Activated B cell treated with CpG ODN at 0.5 μM for 24 hours (primary cell): ENCODE data around the gene FER. TPM values are rescaled to one million over a fixed set of nuclear protein-coding genes. Genes with fewer than 3 reads are reported as not detected.
"Not testable (repeated sequence)": the region's sequence is repeated elsewhere in the genome, so short reads cannot be mapped to it uniquely, and the experiment has no call there.

Source experiments
- ATAC-seq: fragments of 200-7000 bp; cut with Tn5 transposase; one replicate; pipeline ENCODE4 v1.10.0; 2021; ENCODE audit warnings: low read depth, mild to moderate bottlenecking, moderate library complexity
- CTCF ChIA-PET: fragments of 350-600 bp; sonication (Branson Sonifier 250); formaldehyde crosslinking; loops from one replicate; lab custom pipeline; 2021; ENCODE audit warnings: antibody characterized with exemption; lab: Charles Lee
- POLR2A ChIA-PET: fragments of 350-600 bp; sonication (Branson Sonifier 250); formaldehyde crosslinking; loops from one replicate; lab custom pipeline; 2021; ENCODE audit warnings: antibody characterized with exemption; lab: Charles Lee
- DNase-seq: peaks from one replicate; pipeline ENCODE4 v3.0.0; 2022
- H3K27ac Mint-ChIP-seq: one replicate; pipeline ENCODE4 v1.8.0; 2020; ENCODE audit warnings: mixed read lengths
- H3K27me3 Mint-ChIP-seq: one replicate; pipeline ENCODE4 v1.8.0; 2021; ENCODE audit warnings: mixed read lengths
- H3K36me3 Mint-ChIP-seq: one replicate; pipeline ENCODE4 v1.8.0; 2021; ENCODE audit warnings: low read depth, mixed read lengths
- H3K4me1 Mint-ChIP-seq: one replicate; pipeline ENCODE4 v1.8.0; 2021; ENCODE audit warnings: mixed read lengths
- H3K4me3 Mint-ChIP-seq: one replicate; pipeline ENCODE4 v1.8.0; 2020; ENCODE audit warnings: mild to moderate bottlenecking, mixed read lengths
- H3K9me3 Mint-ChIP-seq: one replicate; pipeline ENCODE4 v1.8.0; 2020; ENCODE audit warnings: mixed read lengths
- intact Hi-C: fragments of 100-400 bp; cut with micrococcal nuclease; formaldehyde crosslinking; loops from one replicate; pipeline ENCODE4 v1.15.1; 2024
- total RNA-seq: library from RNA; stranded (reverse); gene quantifications from 2 replicates; pipeline ENCODE4 v1.2.3, GENCODE V29; 2022
- TF ChIP-seq, protein P1 (sequence below): fragments of 200-600 bp; IDR thresholded peaks from one replicate; pipeline ENCODE4 v1.8.0; 2022; ENCODE audit warnings: antibody characterized with exemption, mild to moderate bottlenecking

Gene FER
- total RNA-seq, 1 donor from 2014 or later, result 17.3 TPM

DNA sequence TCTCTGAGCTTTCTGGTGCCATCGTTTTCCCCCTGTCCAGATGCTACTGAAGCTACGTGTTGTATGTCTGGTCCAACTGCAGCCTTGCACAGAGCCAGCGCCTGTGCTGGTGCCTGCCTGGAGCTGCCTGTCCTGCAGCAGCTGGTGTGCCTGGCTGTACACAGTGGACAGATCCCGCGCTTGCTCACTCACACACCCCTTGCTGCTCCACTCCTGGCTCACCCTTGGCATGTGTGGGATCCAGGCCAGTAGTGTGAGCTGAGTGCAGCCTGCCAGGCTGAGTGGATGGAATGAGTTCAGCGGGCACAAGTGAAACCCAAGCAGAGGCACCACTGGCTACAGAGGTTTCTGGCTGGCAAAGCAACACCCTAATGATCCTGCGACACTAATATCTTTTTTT is 40.4 kb downstream of the FER start:
- CTCF ChIA-PET, result no interaction called here
- no peak overlapping the region for H3K4me3 Mint-ChIP-seq

DNA sequence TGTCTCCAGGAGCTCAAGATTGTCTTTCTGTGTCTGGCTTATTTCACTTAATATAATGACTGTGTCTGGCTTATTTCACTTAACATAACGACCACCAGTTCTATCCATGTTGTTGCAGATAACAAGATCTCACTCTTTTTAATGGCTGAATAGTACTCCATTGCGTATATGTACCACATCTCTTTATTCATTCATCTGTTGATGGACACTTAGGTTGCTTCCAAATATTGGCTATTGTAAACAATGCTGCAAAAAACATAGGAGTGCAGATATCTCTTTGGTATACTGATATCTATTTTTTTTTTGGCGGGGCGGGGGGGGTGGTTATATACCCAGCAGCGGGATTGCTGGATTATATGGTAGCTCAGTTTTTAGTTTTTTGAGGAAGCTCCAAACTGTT is 45.5 kb downstream of the FER start:
- Mint-ChIP-seq H3K27me3 (no peaks in the 10 kb centered on the region), H3K4me3 (no peak overlapping the region), H3K4me1 (peaks cover 4% of the 10 kb centered on the region), H3K9me3 (peaks cover 5% of the 10 kb centered on the region), H3K27ac (no peak overlapping the region), H3K36me3 (peaks cover 13% of the 10 kb centered on the region)
- TF ChIP-seq, protein P1, sequence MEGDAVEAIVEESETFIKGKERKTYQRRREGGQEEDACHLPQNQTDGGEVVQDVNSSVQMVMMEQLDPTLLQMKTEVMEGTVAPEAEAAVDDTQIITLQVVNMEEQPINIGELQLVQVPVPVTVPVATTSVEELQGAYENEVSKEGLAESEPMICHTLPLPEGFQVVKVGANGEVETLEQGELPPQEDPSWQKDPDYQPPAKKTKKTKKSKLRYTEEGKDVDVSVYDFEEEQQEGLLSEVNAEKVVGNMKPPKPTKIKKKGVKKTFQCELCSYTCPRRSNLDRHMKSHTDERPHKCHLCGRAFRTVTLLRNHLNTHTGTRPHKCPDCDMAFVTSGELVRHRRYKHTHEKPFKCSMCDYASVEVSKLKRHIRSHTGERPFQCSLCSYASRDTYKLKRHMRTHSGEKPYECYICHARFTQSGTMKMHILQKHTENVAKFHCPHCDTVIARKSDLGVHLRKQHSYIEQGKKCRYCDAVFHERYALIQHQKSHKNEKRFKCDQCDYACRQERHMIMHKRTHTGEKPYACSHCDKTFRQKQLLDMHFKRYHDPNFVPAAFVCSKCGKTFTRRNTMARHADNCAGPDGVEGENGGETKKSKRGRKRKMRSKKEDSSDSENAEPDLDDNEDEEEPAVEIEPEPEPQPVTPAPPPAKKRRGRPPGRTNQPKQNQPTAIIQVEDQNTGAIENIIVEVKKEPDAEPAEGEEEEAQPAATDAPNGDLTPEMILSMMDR, result no peak
- DNase-seq (no peak), ATAC-seq (no peak)
- ChIA-PET CTCF (no interaction called here), POLR2A (interaction anchor here (0.7 kb wide), 1 partner anchor 1197 kb away, joined by 3 read pairs; no protein-coding TSS in a partner anchor)
- intact Hi-C loops, result no loop called here

More for the DNA sequence above, 40.4 kb downstream of the FER start:
- intact Hi-C loops, result no loop called here
- POLR2A ChIA-PET, result no interaction called here
- Mint-ChIP-seq H3K4me1 (no peaks in the 10 kb centered on the region), H3K9me3 (peaks cover 7% of the 10 kb centered on the region), H3K36me3 (peaks cover 34% of the 10 kb centered on the region), H3K27ac (no peak overlapping the region), H3K27me3 (no peaks in the 10 kb centered on the region)
- no peak for ATAC-seq
- DNase-seq, result no peak
- TF ChIP-seq, protein P1, result no peak

DNA sequence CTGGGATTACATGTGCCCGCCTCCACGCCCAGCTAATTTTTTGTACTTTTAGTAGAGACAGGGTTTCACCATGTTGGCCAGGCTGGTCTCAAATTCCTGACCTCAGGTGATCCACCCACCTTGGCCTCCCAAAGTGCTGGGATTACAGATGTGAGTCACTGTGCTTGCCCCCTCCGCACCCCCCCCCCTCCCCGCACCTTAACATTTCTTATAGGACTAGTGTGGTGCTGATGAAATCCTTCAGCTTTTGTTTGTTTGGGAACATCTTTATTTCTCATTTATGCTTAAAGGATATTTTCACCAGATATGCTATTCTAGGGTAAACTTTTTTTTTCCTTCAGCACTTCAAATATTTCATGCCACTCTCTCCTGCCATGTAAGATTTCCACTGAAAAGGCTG is 46.7 kb downstream of the FER start:
- H3K4me3 Mint-ChIP-seq, POLR2A ChIA-PET, ATAC-seq, H3K9me3 Mint-ChIP-seq, H3K4me1 Mint-ChIP-seq, H3K27me3 Mint-ChIP-seq, intact Hi-C loops, CTCF ChIA-PET, H3K27ac Mint-ChIP-seq, DNase-seq: not testable (repeated sequence)
- peaks cover 19% of the 10 kb centered on the region for H3K36me3 Mint-ChIP-seq

DNA sequence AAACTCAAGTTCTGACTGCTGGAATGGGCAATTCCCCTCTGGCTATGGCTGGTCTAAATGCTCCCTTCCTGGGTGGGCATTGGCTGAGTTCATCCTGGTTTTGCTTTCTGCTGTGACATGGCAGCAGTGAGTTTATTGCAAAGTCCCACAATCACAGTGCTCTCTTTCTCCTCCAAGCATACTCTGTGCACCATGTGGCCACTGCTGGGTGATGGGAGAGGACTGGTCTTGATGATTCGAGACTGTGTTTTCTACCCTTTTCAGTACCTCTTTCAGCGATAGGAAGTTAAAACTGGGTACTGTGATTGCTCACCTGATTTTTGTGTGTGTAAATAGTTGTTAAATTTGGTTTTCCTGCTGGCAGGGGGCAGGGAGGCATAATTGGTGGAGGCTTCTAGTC is 49.7 kb downstream of the FER start:
- ChIA-PET CTCF (no interaction called here), POLR2A (no interaction called here)
- H3K4me3 Mint-ChIP-seq, result no peak overlapping the region
- TF ChIP-seq, protein P1, result no peak
- H3K27me3 Mint-ChIP-seq, result no peaks in the 10 kb centered on the region
- no peak overlapping the region for H3K27ac Mint-ChIP-seq
- peaks cover 33% of the 10 kb centered on the region for H3K36me3 Mint-ChIP-seq
- H3K4me1 Mint-ChIP-seq, result peaks cover 6% of the 10 kb centered on the region
- ATAC-seq, result no peak
- DNase-seq, result no peak
- intact Hi-C loops, result no loop called here
- peaks cover 5% of the 10 kb centered on the region for H3K9me3 Mint-ChIP-seq

DNA sequence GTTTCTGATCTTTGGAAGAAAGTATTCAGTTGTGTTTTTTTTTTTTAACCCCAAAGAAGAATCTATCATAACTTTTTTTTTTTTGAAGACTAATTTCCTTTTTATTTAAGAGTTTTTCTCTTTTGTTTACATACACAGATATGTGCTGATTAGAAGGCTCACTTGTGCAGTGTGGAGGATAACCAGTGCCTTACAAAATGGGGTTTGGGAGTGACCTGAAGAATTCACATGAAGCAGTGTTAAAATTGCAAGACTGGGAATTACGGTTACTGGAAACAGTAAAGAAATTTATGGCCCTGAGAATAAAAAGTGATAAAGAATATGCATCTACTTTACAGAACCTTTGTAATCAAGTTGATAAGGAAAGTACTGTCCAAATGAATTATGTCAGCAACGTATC is 50.3 kb downstream of the FER start:
- ChIA-PET CTCF (no interaction called here), POLR2A (no interaction called here)
- H3K27ac Mint-ChIP-seq, result no peak overlapping the region
- peaks cover 5% of the 10 kb centered on the region for H3K9me3 Mint-ChIP-seq
- H3K4me1 Mint-ChIP-seq, result peaks cover 6% of the 10 kb centered on the region
- ATAC-seq, result no peak
- no peaks in the 10 kb centered on the region for H3K27me3 Mint-ChIP-seq
- DNase-seq, result no peak
- H3K4me3 Mint-ChIP-seq, result no peak overlapping the region
- intact Hi-C loops, result no loop called here
- peaks cover 37% of the 10 kb centered on the region for H3K36me3 Mint-ChIP-seq
- TF ChIP-seq, protein P1, result no peak
